HG02885 (cell line): ENCODE results near the gene CYP1B1.
"Not testable (repeated sequence)": the region's sequence is repeated elsewhere in the genome, so short reads cannot be mapped to it uniquely, and the experiment has no call there.

ENCODE experiments used
- ATAC-seq: cut with Tn5 transposase; IDR thresholded peaks from one replicate; pipeline ENCODE4 v1.9.1; 2021; ENCODE audit warnings: mild to moderate bottlenecking; ENCODE audit not compliant: unreplicated experiment, poor library complexity

The CYP1B1 gene

GRCh38 chr2:38099099-38100028 lies 23.4 kb upstream of the CYP1B1 start:
- no peak for ATAC-seq

GRCh38 chr2:38098421-38099098 lies 22.6 kb upstream of the CYP1B1 start:
- ATAC-seq, result no peak

- no peak for ATAC-seq
Measured at GRCh38 chr2:38097988-38098385, 22.0 kb upstream of the CYP1B1 start.

- no peak for ATAC-seq
Measured at GRCh38 chr2:38097258-38097987, 21.5 kb upstream of the CYP1B1 start.

- ATAC-seq, result no peak
Measured at GRCh38 chr2:38095996-38096861, 20.3 kb upstream of the CYP1B1 start.

GRCh38 chr2:38095079-38095995 lies 19.4 kb upstream of the CYP1B1 start:
- no peak for ATAC-seq

- ATAC-seq, result no peak
Measured at GRCh38 chr2:38093527-38094165, 17.7 kb upstream of the CYP1B1 start.

GRCh38 chr2:38092196-38092902 lies 16.4 kb upstream of the CYP1B1 start:
- ATAC-seq, result no peak

GRCh38 chr2:38091760-38092159 lies 15.8 kb upstream of the CYP1B1 start:
- no peak for ATAC-seq

- ATAC-seq, result no peak
Measured at GRCh38 chr2:38090928-38091327, 15.0 kb upstream of the CYP1B1 start.

GRCh38 chr2:38090212-38090611 lies 14.3 kb upstream of the CYP1B1 start:
- not testable (repeated sequence) for ATAC-seq

- not testable (repeated sequence) for ATAC-seq
Measured at GRCh38 chr2:38085998-38086698, 10.2 kb upstream of the CYP1B1 start.

- ATAC-seq, result not testable (repeated sequence)
Measured at GRCh38 chr2:38084556-38084955, 8.6 kb upstream of the CYP1B1 start.

GRCh38 chr2:38082727-38083126 lies 6.8 kb upstream of the CYP1B1 start:
- not testable (repeated sequence) for ATAC-seq

GRCh38 chr2:38080346-38080745 lies 4.4 kb upstream of the CYP1B1 start:
- ATAC-seq, result no peak

GRCh38 chr2:38079116-38080052 lies 3.4 kb upstream of the CYP1B1 start:
- ATAC-seq, result no peak
